Glutamatergic neuron (in vitro differentiated cells): Measurements from ENCODE around the gene APOB. TPM values are rescaled to one million over a fixed set of nuclear protein-coding genes. Genes with fewer than 3 reads are reported as not detected.

Experiments used
- DNase-seq: peaks from one replicate; pipeline ENCODE4 v3.0.0; 2022
- H3K27ac Mint-ChIP-seq: one replicate; pipeline ENCODE4 v1.8.0; 2020; ENCODE audit warnings: mild to moderate bottlenecking, mixed read lengths, inconsistent platforms; ENCODE audit not compliant: unreplicated experiment
- H3K27me3 Mint-ChIP-seq: one replicate; pipeline ENCODE4 v1.8.0; 2020; ENCODE audit warnings: mild to moderate bottlenecking, moderate library complexity, mixed read lengths, inconsistent platforms; ENCODE audit not compliant: unreplicated experiment
- H3K36me3 Mint-ChIP-seq: one replicate; pipeline ENCODE4 v1.8.0; 2020; ENCODE audit warnings: mild to moderate bottlenecking, mixed read lengths, inconsistent platforms; ENCODE audit not compliant: unreplicated experiment
- H3K4me1 Mint-ChIP-seq: one replicate; pipeline ENCODE4 v1.8.0; 2020; ENCODE audit warnings: mild to moderate bottlenecking, low read depth, mixed read lengths, inconsistent platforms; ENCODE audit not compliant: unreplicated experiment
- H3K4me3 Mint-ChIP-seq: one replicate; pipeline ENCODE4 v1.8.0; 2020; ENCODE audit warnings: mild to moderate bottlenecking, mixed read lengths, inconsistent platforms; ENCODE audit not compliant: unreplicated experiment
- H3K9me3 Mint-ChIP-seq: one replicate; pipeline ENCODE4 v1.8.0; 2020; ENCODE audit warnings: mild to moderate bottlenecking, moderate library complexity, mixed read lengths, inconsistent platforms; ENCODE audit not compliant: unreplicated experiment
- total RNA-seq: library from RNA; stranded (reverse); fragmentation: NEBNext Ultra II Directional; extraction: Animal tissue kit (Norgen Biotek cat#: 25700); gene quantifications from one replicate; pipeline ENCODE4 v1.2.1, GENCODE V29; 2021; ENCODE audit not compliant: unreplicated experiment
- TF ChIP-seq, protein P1 (sequence below): fragments of 200-600 bp; sonication (generic); IDR thresholded peaks from one replicate; pipeline ENCODE4 v1.5.0; 2021; ENCODE audit not compliant: partially characterized antibody, unreplicated experiment

The APOB gene
- total RNA-seq, 1 donor from 2014 or later = not detected

DNA sequence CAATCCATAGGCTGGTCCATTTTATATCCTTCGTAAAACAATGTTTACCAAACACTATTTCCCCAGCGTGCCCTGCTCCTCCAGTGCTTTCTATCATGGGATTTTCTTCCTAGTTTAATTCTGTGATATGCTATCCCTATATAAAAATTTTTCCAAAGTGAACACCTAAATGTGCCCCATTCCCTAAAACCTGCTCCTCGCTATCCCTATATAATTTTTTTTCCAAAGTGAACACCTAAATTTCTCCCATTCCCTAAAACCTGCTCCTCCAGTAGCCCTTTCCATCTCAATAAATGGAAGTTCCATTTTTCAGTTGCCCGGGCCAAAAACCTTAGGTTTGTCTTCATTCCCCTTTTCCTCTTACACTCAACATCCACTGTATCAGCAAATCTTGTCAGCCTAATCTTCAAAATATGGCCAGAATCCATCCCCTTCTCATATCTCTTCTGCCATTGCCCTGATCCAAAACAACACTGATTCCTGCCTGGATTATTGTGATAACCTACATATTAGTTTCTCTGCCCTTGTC is 26.1 kb downstream of the APOB start:
- TF ChIP-seq, protein P1, sequence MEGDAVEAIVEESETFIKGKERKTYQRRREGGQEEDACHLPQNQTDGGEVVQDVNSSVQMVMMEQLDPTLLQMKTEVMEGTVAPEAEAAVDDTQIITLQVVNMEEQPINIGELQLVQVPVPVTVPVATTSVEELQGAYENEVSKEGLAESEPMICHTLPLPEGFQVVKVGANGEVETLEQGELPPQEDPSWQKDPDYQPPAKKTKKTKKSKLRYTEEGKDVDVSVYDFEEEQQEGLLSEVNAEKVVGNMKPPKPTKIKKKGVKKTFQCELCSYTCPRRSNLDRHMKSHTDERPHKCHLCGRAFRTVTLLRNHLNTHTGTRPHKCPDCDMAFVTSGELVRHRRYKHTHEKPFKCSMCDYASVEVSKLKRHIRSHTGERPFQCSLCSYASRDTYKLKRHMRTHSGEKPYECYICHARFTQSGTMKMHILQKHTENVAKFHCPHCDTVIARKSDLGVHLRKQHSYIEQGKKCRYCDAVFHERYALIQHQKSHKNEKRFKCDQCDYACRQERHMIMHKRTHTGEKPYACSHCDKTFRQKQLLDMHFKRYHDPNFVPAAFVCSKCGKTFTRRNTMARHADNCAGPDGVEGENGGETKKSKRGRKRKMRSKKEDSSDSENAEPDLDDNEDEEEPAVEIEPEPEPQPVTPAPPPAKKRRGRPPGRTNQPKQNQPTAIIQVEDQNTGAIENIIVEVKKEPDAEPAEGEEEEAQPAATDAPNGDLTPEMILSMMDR = no peak
- Mint-ChIP-seq H3K4me1 (no peaks in the 10 kb centered on the region), H3K4me3 (no peak overlapping the region), H3K36me3 (no peaks in the 10 kb centered on the region), H3K27me3 (peaks cover 1% of the 10 kb centered on the region), H3K9me3 (peaks cover 1% of the 10 kb centered on the region), H3K27ac (no peak overlapping the region)
- no peak for DNase-seq

DNA sequence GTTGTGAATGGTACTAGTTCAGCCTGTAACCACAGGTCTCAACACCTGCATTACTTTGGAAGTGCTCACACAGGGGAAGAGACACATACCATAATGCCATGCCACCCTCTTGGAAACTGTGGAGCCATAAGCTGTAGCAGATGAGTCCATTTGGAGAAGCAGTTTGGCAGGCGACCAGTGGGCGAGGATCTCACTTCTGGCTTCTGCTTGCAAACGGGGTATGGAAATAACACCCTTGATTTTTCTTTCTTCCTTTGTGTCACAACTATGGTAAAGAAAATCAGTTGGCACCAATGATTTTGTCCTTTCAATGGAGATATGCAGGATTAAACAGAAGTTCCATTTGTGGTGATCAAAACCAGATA is 28.6 kb downstream of the APOB start:
- DNase-seq = no peak
- H3K9me3 Mint-ChIP-seq = peaks cover 1% of the 10 kb centered on the region
- H3K4me3 Mint-ChIP-seq = no peak overlapping the region
- no peaks in the 10 kb centered on the region for H3K4me1 Mint-ChIP-seq
- peaks cover 1% of the 10 kb centered on the region for H3K27me3 Mint-ChIP-seq
- no peak overlapping the region for H3K27ac Mint-ChIP-seq
- TF ChIP-seq, protein P1 = no peak
- no peaks in the 10 kb centered on the region for H3K36me3 Mint-ChIP-seq

DNA sequence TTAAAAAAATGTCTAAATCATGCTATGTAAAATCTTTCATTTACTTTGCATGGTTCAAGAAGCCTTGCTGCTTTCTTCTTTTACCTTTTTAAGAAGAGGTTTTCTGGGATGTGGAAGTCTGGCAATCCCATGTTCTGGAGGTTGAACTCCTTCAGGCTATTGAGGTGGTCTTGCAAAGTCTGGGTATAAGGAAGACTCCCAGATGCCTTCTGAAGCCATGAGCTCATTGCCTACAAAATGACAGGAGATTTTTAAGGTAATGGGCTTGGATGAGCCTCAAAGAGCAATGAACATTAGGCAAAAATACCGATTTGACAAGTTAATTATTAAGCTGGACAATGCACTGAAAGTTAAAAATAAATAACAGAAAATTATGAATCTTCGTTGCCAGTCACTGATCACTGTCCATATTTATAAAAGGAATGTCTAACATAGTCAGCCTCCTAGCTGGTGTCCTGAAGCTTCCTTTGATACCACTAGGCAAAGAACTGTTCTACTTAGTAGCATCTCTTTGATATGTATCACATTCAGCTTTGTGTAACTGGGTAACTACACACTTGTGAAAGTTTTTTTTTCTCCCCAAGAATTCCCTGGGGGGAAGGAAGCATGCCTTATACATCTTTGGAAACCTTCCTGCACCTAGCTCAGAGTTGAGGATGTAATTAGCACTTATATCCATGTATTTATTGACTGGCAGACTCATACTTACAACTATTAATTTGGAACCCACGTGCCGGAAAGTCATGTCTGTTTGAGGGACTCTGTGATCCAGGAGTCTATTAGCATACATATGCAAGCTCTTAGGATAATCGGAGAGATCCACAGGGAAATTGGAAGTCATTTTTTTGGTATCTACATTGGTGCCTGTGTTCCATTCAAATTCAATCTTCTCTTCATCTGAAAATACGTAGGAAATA is 29.3 kb downstream of the APOB start:
- Mint-ChIP-seq H3K27ac (no peak overlapping the region), H3K36me3 (no peaks in the 10 kb centered on the region)

DNA sequence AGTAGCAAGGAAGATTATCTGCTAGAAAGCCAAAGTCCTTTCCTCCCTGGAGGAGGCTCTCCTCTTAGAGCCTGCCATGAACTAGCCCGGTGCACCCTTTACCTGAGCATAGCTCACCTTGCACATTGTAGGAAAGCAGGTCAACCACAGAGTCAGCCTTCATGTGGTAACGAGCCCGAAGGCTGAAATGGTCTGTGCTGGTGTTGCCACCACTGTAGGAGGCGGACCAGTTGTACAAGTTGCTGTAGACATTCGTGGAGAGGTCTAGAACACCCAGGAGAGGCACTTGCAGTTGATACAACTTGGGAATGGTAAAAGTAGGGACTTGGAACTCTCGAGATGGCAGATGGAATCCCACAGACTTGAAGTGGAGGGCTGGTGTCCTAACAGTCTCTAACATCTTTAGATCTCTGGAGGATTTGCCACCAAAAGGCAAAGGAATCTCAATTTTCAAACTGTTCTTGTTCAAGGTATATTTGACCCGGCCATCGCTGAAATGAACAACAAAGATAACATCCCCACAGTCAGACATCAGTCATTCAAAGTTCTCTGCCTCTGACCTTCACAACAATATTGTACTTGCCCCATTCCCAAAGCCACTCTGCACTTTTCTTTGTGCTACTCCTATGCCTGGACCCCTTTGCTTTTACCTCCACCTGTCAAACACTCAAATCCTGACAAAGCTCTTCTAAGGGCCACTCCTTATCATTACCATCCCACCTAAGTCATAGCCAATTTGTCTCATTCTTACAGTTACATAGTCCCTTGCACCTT is 30.6 kb downstream of the APOB start:
- H3K36me3 Mint-ChIP-seq = no peaks in the 10 kb centered on the region
- H3K4me1 Mint-ChIP-seq = no peaks in the 10 kb centered on the region
- TF ChIP-seq, protein P1 = no peak
- no peak overlapping the region for H3K27ac Mint-ChIP-seq
- H3K4me3 Mint-ChIP-seq = no peak overlapping the region
- H3K27me3 Mint-ChIP-seq = peaks cover under 1% of the 10 kb centered on the region
- no peak for DNase-seq
- no peaks in the 10 kb centered on the region for H3K9me3 Mint-ChIP-seq

More for the DNA sequence above, 29.3 kb downstream of the APOB start:
- DNase-seq = no peak
- no peaks in the 10 kb centered on the region for H3K4me1 Mint-ChIP-seq
- no peak overlapping the region for H3K4me3 Mint-ChIP-seq
- peaks cover 1% of the 10 kb centered on the region for H3K9me3 Mint-ChIP-seq
- TF ChIP-seq, protein P1 = no peak
- H3K27me3 Mint-ChIP-seq = peaks cover 1% of the 10 kb centered on the region

DNA sequence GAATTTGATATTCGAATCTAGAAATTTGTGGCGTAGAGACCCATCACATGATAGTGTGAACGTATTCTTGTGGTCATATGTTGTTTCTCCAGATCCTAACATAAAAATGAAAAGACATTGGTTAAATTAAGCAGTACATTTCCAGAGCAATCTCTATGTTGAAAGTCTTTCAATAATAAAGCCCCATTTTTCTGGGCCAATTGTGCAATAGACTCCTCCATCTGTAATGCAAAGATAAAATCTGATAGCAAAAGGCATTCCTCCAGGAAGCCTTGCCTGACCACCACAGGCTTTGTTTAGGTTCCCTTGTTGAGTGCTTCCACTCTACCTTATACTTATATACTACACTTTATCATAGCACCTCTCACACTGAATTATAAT is 31.3 kb downstream of the APOB start:
- H3K4me1 Mint-ChIP-seq = no peaks in the 10 kb centered on the region
- no peak overlapping the region for H3K4me3 Mint-ChIP-seq
- no peak overlapping the region for H3K27ac Mint-ChIP-seq
- no peaks in the 10 kb centered on the region for H3K36me3 Mint-ChIP-seq
- H3K9me3 Mint-ChIP-seq = no peaks in the 10 kb centered on the region
- H3K27me3 Mint-ChIP-seq = no peaks in the 10 kb centered on the region
- DNase-seq = no peak
- TF ChIP-seq, protein P1 = no peak
